DND-41 (cell line): ENCODE data around the gene CBX4.

Experiments used
- ATAC-seq: fragments of 200-7000 bp; cut with Tn5 transposase; 3 replicates; pipeline ENCODE4 v1.9.1; 2021; ENCODE audit warnings: low read depth; ENCODE audit not compliant: insufficient read depth
- DNase-seq: peaks from one replicate; pipeline ENCODE4 v3.0.0-alpha.2; 2020
- H2AFZ ChIP-seq: 2 replicates; pipeline ENCODE4 v1.6.0; 2012; ENCODE audit warnings: low read depth, low read length
- H3K27ac ChIP-seq: 2 replicates; pipeline ENCODE4 v1.5.1; 2012; ENCODE audit warnings: low read length, inconsistent platforms
- H3K27me3 ChIP-seq: fragments of 200-600 bp; sonication (generic); 2 replicates; pipeline ENCODE4 v1.6.0; 2012; ENCODE audit warnings: low read length, mild to moderate bottlenecking, inconsistent platforms; ENCODE audit not compliant: insufficient read depth, poor library complexity
- H3K36me3 ChIP-seq: 2 replicates; pipeline ENCODE4 v1.5.1; 2012; ENCODE audit warnings: low read length, inconsistent platforms; ENCODE audit not compliant: insufficient read depth
- H3K4me1 ChIP-seq: 2 replicates; pipeline ENCODE4 v1.5.1; 2012; ENCODE audit warnings: mild to moderate bottlenecking, low read length; ENCODE audit not compliant: insufficient read depth
- H3K4me2 ChIP-seq: 2 replicates; pipeline ENCODE4 v1.6.0; 2012; ENCODE audit warnings: mild to moderate bottlenecking, moderate library complexity, low read length, inconsistent platforms; ENCODE audit not compliant: insufficient read depth
- H3K4me3 ChIP-seq, 2 experiments: fragments of 200-600 bp in 1 of 2; shearing (Covaris generic) in 1 of 2; 2 replicates each; pipeline ENCODE4 v1.5.1; 2012 to 2016; ENCODE audit warnings: inconsistent platforms in 2 of 2, low read length in 2 of 2, mild to moderate bottlenecking in 2 of 2, low read depth in 1 of 2, moderate library complexity in 1 of 2
- H3K79me2 ChIP-seq: 2 replicates; pipeline ENCODE4 v1.6.0; 2012; ENCODE audit warnings: low read length, inconsistent platforms; ENCODE audit not compliant: insufficient read depth
- H3K9ac ChIP-seq: 2 replicates; pipeline ENCODE4 v1.6.0; 2012; ENCODE audit warnings: low read depth, mild to moderate bottlenecking, inconsistent platforms, low read length, moderate library complexity
- H3K9me3 ChIP-seq: 2 replicates; pipeline ENCODE4 v1.5.1; 2012; ENCODE audit warnings: low read length, moderate library complexity, mild to moderate bottlenecking, inconsistent platforms; ENCODE audit not compliant: insufficient read depth, severe bottlenecking
- H4K20me1 ChIP-seq: 2 replicates; pipeline ENCODE4 v1.6.0; 2012; ENCODE audit warnings: low read length; ENCODE audit not compliant: insufficient read depth
- CTCF ChIP-seq: IDR thresholded peaks from 2 replicates; pipeline ENCODE4 v1.5.1; 2012; ENCODE audit warnings: borderline replicate concordance, low read length, moderate library complexity, mild to moderate bottlenecking; ENCODE audit not compliant: poor library complexity, severe bottlenecking; ENCODE audit errors: extremely low read depth
- EZH2 ChIP-seq: IDR thresholded peaks from 3 replicates; pipeline ENCODE4 v1.6.1; 2012; ENCODE audit warnings: borderline replicate concordance, low read depth, mild to moderate bottlenecking, moderate library complexity, low read length, inconsistent platforms; ENCODE audit not compliant: severe bottlenecking

The CBX4 gene

GRCh38 chr17:79788455-79788854, 50.8 kb downstream of the CBX4 start:
- no peak for TF ChIP-seq CTCF
- no peak for TF ChIP-seq EZH2
- DNase-seq: no peak
- H3K4me2 ChIP-seq: no peak overlapping the region
- peaks cover 37% of the 10 kb centered on the region for H4K20me1 ChIP-seq
- H3K79me2 ChIP-seq: no peaks in the 10 kb centered on the region
- H3K36me3 ChIP-seq: peaks cover 32% of the 10 kb centered on the region
- no peak for ATAC-seq
- no peak overlapping the region for H3K9ac ChIP-seq
- no peak overlapping the region for H3K27ac ChIP-seq
- no peak overlapping the region for H3K4me3 ChIP-seq
- no peaks in the 10 kb centered on the region for H3K9me3 ChIP-seq
- no peak overlapping the region for H2AFZ ChIP-seq
- no peaks in the 10 kb centered on the region for H3K27me3 ChIP-seq
- H3K4me1 ChIP-seq: no peaks in the 10 kb centered on the region

GRCh38 chr17:79786930-79787643, 52.2 kb downstream of the CBX4 start:
- Histone ChIP-seq H3K36me3 (peaks cover 43% of the 10 kb centered on the region), H3K4me3 (no peak overlapping the region), H3K27ac (0 out of 2 replicates have a peak overlapping the region, but pooled peaks have one; percentile 20), H3K27me3 (no peaks in the 10 kb centered on the region), H3K79me2 (peaks cover 5% of the 10 kb centered on the region; the same call in 1 of the 2 replicates), H3K4me1 (no peaks in the 10 kb centered on the region), H2AFZ (no peak overlapping the region), H3K4me2 (no peak overlapping the region), H3K9ac (no peak overlapping the region), H3K9me3 (no peaks in the 10 kb centered on the region), H4K20me1 (peaks cover 47% of the 10 kb centered on the region)
- TF ChIP-seq CTCF (no peak), EZH2 (no peak)
- DNase-seq: no peak
- 0 out of 3 replicates have a peak, but pooled peaks have one; percentile 13 for ATAC-seq

GRCh38 chr17:79785900-79786810, 53.1 kb downstream of the CBX4 start:
- H3K27me3 ChIP-seq: no peaks in the 10 kb centered on the region
- no peaks in the 10 kb centered on the region for H3K4me1 ChIP-seq
- H3K4me3 ChIP-seq: no peak overlapping the region
- peaks cover 53% of the 10 kb centered on the region for H3K36me3 ChIP-seq
- no peak overlapping the region for H3K9ac ChIP-seq
- TF ChIP-seq CTCF (no peak), EZH2 (no peak)
- no peaks in the 10 kb centered on the region for H3K9me3 ChIP-seq
- ATAC-seq: no peak
- no peak overlapping the region for H3K4me2 ChIP-seq
- H3K27ac ChIP-seq: no peak overlapping the region
- H4K20me1 ChIP-seq: peaks cover 56% of the 10 kb centered on the region
- no peak overlapping the region for H2AFZ ChIP-seq
- DNase-seq: no peak
- H3K79me2 ChIP-seq: peaks cover 14% of the 10 kb centered on the region
